Liver (tissue), 9 donors: ENCODE measurements around the gene RGS1. TPM values are rescaled to one million over a fixed set of nuclear protein-coding genes. Genes with fewer than 3 reads are reported as not detected.

Experiments
- DNase-seq: peaks from one replicate; pipeline ENCODE4 v3.0.0-alpha.2; 2017; ENCODE audit warnings: low spot score
- H3K27ac ChIP-seq, 2 donors: one replicate each; pipeline ENCODE4 v1.7.0; 2013; ENCODE audit warnings: inconsistent platforms in 2 of 2, low read length in 2 of 2, control low read depth in 1 of 2, low read depth in 1 of 2, mild to moderate bottlenecking in 1 of 2
- H3K27me3 ChIP-seq, 4 donors: one replicate each; pipeline versions ENCODE4 v1.6.1 to v1.7.0; 2013; ENCODE audit warnings: low read length in 3 of 4, inconsistent platforms in 1 of 4, mild to moderate bottlenecking in 1 of 4, moderate library complexity in 1 of 4; ENCODE audit not compliant: control insufficient read depth in 4 of 4, insufficient read depth in 4 of 4
- H3K36me3 ChIP-seq, 4 donors: one replicate each; pipeline versions ENCODE4 v1.6.1 to v1.7.0; 2013; ENCODE audit warnings: low read length in 3 of 4, mild to moderate bottlenecking in 3 of 4, low read depth in 1 of 4, moderate library complexity in 1 of 4; ENCODE audit not compliant: control insufficient read depth in 4 of 4, insufficient read depth in 3 of 4
- H3K4me1 ChIP-seq, 4 donors: one replicate each; pipeline versions ENCODE4 v1.6.1 to v1.7.0; 2013; ENCODE audit warnings: low read length in 3 of 4, mild to moderate bottlenecking in 3 of 4, moderate library complexity in 1 of 4; ENCODE audit not compliant: control insufficient read depth in 4 of 4, insufficient read depth in 4 of 4
- H3K4me3 ChIP-seq, 3 donors: one replicate each; pipeline versions ENCODE4 v1.6.1 to v1.7.0; 2013; ENCODE audit warnings: low read length in 3 of 3, control low read depth in 1 of 3, low read depth in 1 of 3, mild to moderate bottlenecking in 1 of 3
- H3K9ac ChIP-seq, 2 donors: one replicate each; pipeline ENCODE4 v1.7.0; 2013; ENCODE audit warnings: low read length in 2 of 2, mild to moderate bottlenecking in 2 of 2, moderate library complexity in 2 of 2, control low read depth in 1 of 2, low read depth in 1 of 2
- H3K9me3 ChIP-seq, 4 donors: one replicate each; pipeline versions ENCODE4 v1.6.1 to v1.7.0; 2013; ENCODE audit warnings: low read length in 3 of 4; ENCODE audit not compliant: control insufficient read depth in 4 of 4
- ATF3 ChIP-seq: IDR thresholded peaks from 2 replicates; pipeline ENCODE4 v1.6.1; 2016; ENCODE audit warnings: antibody characterized with exemption
- CTCF ChIP-seq: fragments of 150-350 bp; IDR thresholded peaks from 2 replicates; pipeline ENCODE4 v1.5.1; 2017; ENCODE audit warnings: improper control_type of control experiment, low read depth, low read length; ENCODE audit not compliant: missing input control
- EGR1 ChIP-seq, 2 donors: IDR thresholded peaks; 2 replicates each; pipeline ENCODE4 v1.6.1; 2016 to 2018; ENCODE audit warnings: antibody characterized with exemption in 2 of 2, low read depth in 2 of 2
- FOXA1 ChIP-seq: IDR thresholded peaks from 2 replicates; pipeline ENCODE4 v1.6.1; 2016; ENCODE audit warnings: antibody characterized with exemption
- FOXA2 ChIP-seq: IDR thresholded peaks from 2 replicates; pipeline ENCODE4 v1.6.1; 2016; ENCODE audit warnings: antibody characterized with exemption
- GABPA ChIP-seq, 2 donors: IDR thresholded peaks in 1 of 2; conservative IDR thresholded peaks in 1 of 2; 2 replicates each; pipeline ENCODE4 v1.6.1; 2016; ENCODE audit warnings: antibody characterized with exemption in 2 of 2, mild to moderate bottlenecking in 1 of 2, moderate library complexity in 1 of 2
- JUND ChIP-seq, 2 donors: IDR thresholded peaks; 2 replicates each; pipeline ENCODE4 v1.6.1; 2016; ENCODE audit warnings: antibody characterized with exemption in 2 of 2
- MAX ChIP-seq: IDR thresholded peaks from 2 replicates; pipeline ENCODE4 v1.6.1; 2016; ENCODE audit warnings: antibody characterized with exemption
- NR2F2 ChIP-seq: IDR thresholded peaks from 2 replicates; pipeline ENCODE4 v1.6.1; 2016; ENCODE audit warnings: antibody characterized with exemption
- RXRA ChIP-seq, 2 donors: IDR thresholded peaks; 2 replicates each; pipeline ENCODE4 v1.6.1; 2017 to 2018; ENCODE audit warnings: antibody characterized with exemption in 2 of 2, mild to moderate bottlenecking in 1 of 2
- SP1 ChIP-seq: IDR thresholded peaks from 2 replicates; pipeline ENCODE4 v1.6.1; 2018; ENCODE audit warnings: antibody characterized with exemption, mild to moderate bottlenecking
- TAF1 ChIP-seq: conservative IDR thresholded peaks from 2 replicates; pipeline ENCODE4 v1.6.1; 2016; ENCODE audit warnings: antibody characterized with exemption, mild to moderate bottlenecking
- YY1 ChIP-seq: IDR thresholded peaks from 2 replicates; pipeline ENCODE4 v1.6.1; 2016; ENCODE audit warnings: antibody characterized with exemption, mild to moderate bottlenecking
- WGBS: extraction: QIAGEN DNeasy Blood & Tissue Kit; methylation state at CpG from one replicate; pipeline ENCODE4 v1.1.7; 2013; 5-methylcytosine and 5-hydroxymethylcytosine counted together
- polyA plus RNA-seq, 2 donors: library from polyadenylated mRNA; stranded (reverse) in 1 of 2; unstranded in 1 of 2; fragments of 200-250 nt in 1 of 2; fragments of >200 nt in 1 of 2; fragmentation: Nextera tagmentation in 1 of 2; extraction: Ambion mirVana in 1 of 2; gene quantifications; one replicate each; pipeline versions ENCODE4 v1.2.1 to v1.2.3, GENCODE V29; 2013 to 2015
- total RNA-seq, 2 donors: library from RNA; depleted of rRNA; stranded (reverse); fragments of >200 nt; gene quantifications; one replicate each; pipeline ENCODE4 v1.2.3, GENCODE V29; 2014
- TF ChIP-seq, protein P1 (sequence below): IDR thresholded peaks from 2 replicates; pipeline ENCODE4 v1.6.1; 2016; ENCODE audit warnings: antibody characterized with exemption, mild to moderate bottlenecking
- donor health status: healthy.
- donor health status: healthy.
- donor health status: healthy.
- donor health status: healthy.
- donor health status: healthy.

Gene RGS1
- total and polyA plus RNA-seq, 4 donors, result 1.8 to 7.7 (median 6.0) TPM

DNA sequence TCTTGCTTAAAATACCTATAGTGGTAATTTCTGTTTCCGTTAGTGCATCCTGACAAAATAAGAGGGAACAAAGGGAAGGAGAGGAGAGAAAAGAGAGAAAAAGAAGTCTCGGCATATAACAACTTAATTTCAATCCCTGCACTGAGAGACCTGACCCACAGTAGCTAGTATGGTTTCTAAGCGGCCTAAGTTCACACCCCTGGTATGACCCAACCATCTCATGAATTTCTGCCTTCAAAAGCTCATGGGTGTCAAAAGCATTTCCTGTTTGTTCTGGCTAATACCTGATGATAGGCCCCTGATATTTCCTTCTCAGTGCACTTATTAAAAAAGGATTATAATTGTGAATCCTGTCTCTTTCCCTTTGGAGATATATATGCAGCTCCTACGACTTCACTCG, 32.1 kb upstream of the RGS1 start:
- no peaks in the 10 kb centered on the region for H3K4me1 ChIP-seq
- H3K9ac ChIP-seq, result no peak overlapping the region
- WGBS, result 94% methylated on average over 5 of the region's 5 CpGs
- H3K36me3 ChIP-seq, result no peaks in the 10 kb centered on the region
- H3K9me3 ChIP-seq, result no peaks in the 10 kb centered on the region
- no peaks in the 10 kb centered on the region for H3K27me3 ChIP-seq
- no peak for DNase-seq
- H3K27ac ChIP-seq, result no peak overlapping the region
- no peak overlapping the region for H3K4me3 ChIP-seq
- no peak for TF ChIP-seq MAX
- no peak for TF ChIP-seq FOXA2
- TF ChIP-seq FOXA1, result no peak
- no peak for TF ChIP-seq NR2F2
- no peak for TF ChIP-seq RXRA (IDR thresholded peaks at IDR 0.05)
- no peak for TF ChIP-seq SP1
- no peak for TF ChIP-seq EGR1 (IDR thresholded peaks at IDR 0.05; ENCODE audit: low read depth in 2 of 2)
- TF ChIP-seq JUND (IDR thresholded peaks at IDR 0.05), result no peak
- TF ChIP-seq YY1, result no peak
- TF ChIP-seq TAF1, result no peak
- no peak for TF ChIP-seq ATF3
- no peak for TF ChIP-seq GABPA (IDR thresholded peaks at IDR 0.05 in 1 of 2, conservative IDR thresholded peaks at IDR 0.05 in 1 of 2)

GRCh38 chr1:192545896-192546521, 29.6 kb upstream of the RGS1 start:
- no peak overlapping the region for H3K27ac ChIP-seq
- no peak for DNase-seq
- H3K36me3 ChIP-seq, result no peaks in the 10 kb centered on the region
- 87% methylated on average over 3 of the region's 3 CpGs for WGBS
- H3K9me3 ChIP-seq, result no peaks in the 10 kb centered on the region
- no peak overlapping the region for H3K9ac ChIP-seq
- TF ChIP-seq MAX (no peak), CTCF (peak; percentile 20)
- H3K27me3 ChIP-seq, result no peaks in the 10 kb centered on the region
- H3K4me1 ChIP-seq, result no peaks in the 10 kb centered on the region
- no peak overlapping the region for H3K4me3 ChIP-seq

GRCh38 chr1:192546596-192547190, 28.9 kb upstream of the RGS1 start:
- no peak overlapping the region for H3K4me3 ChIP-seq
- TF ChIP-seq, protein P1, sequence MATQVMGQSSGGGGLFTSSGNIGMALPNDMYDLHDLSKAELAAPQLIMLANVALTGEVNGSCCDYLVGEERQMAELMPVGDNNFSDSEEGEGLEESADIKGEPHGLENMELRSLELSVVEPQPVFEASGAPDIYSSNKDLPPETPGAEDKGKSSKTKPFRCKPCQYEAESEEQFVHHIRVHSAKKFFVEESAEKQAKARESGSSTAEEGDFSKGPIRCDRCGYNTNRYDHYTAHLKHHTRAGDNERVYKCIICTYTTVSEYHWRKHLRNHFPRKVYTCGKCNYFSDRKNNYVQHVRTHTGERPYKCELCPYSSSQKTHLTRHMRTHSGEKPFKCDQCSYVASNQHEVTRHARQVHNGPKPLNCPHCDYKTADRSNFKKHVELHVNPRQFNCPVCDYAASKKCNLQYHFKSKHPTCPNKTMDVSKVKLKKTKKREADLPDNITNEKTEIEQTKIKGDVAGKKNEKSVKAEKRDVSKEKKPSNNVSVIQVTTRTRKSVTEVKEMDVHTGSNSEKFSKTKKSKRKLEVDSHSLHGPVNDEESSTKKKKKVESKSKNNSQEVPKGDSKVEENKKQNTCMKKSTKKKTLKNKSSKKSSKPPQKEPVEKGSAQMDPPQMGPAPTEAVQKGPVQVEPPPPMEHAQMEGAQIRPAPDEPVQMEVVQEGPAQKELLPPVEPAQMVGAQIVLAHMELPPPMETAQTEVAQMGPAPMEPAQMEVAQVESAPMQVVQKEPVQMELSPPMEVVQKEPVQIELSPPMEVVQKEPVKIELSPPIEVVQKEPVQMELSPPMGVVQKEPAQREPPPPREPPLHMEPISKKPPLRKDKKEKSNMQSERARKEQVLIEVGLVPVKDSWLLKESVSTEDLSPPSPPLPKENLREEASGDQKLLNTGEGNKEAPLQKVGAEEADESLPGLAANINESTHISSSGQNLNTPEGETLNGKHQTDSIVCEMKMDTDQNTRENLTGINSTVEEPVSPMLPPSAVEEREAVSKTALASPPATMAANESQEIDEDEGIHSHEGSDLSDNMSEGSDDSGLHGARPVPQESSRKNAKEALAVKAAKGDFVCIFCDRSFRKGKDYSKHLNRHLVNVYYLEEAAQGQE, result no peak
- TF ChIP-seq GABPA (IDR thresholded peaks at IDR 0.05 in 1 of 2, conservative IDR thresholded peaks at IDR 0.05 in 1 of 2), result no peak
- 66% methylated on average over 7 of the region's 7 CpGs for WGBS
- H3K27me3 ChIP-seq, result no peaks in the 10 kb centered on the region
- H3K36me3 ChIP-seq, result no peaks in the 10 kb centered on the region
- no peaks in the 10 kb centered on the region for H3K4me1 ChIP-seq
- no peaks in the 10 kb centered on the region for H3K9me3 ChIP-seq
- H3K9ac ChIP-seq, result no peak overlapping the region
- DNase-seq, result no peak
- no peak overlapping the region for H3K27ac ChIP-seq
